Smooth muscle cell (in vitro differentiated cells): ENCODE data around the gene SYMPK. TPM values are rescaled to one million over a fixed set of nuclear protein-coding genes. Genes with fewer than 3 reads are reported as not detected.

Source experiments
- DNase-seq: peaks from one replicate; lab custom pipeline; 2025; ENCODE audit not compliant: unreplicated experiment; lab: John Stamatoyannopoulos, UW
- H2AFZ ChIP-seq: fragments of 200-600 bp; sonication (generic); 2 replicates; pipeline ENCODE4 v1.6.0; 2016; ENCODE audit warnings: antibody characterized with exemption, low read depth, mild to moderate bottlenecking
- H3F3A ChIP-seq: fragments of 200-600 bp; sonication (generic); 2 replicates; pipeline ENCODE4 v1.6.0; 2017; ENCODE audit warnings: antibody characterized with exemption, low read depth
- H3K27ac ChIP-seq: fragments of 200-600 bp; sonication (generic); 2 replicates; pipeline ENCODE4 v1.5.1; 2016; ENCODE audit warnings: low read depth, mild to moderate bottlenecking
- H3K27me3 ChIP-seq: fragments of 200-600 bp; sonication (generic); 2 replicates; pipeline ENCODE4 v1.6.1; 2016; ENCODE audit warnings: low read depth, mild to moderate bottlenecking
- H3K36me3 ChIP-seq: fragments of 200-600 bp; sonication (generic); 2 replicates; pipeline ENCODE4 v1.5.1; 2016; ENCODE audit warnings: low read depth
- H3K4me1 ChIP-seq: fragments of 200-600 bp; sonication (generic); 2 replicates; pipeline ENCODE4 v1.5.1; 2016; ENCODE audit warnings: low read depth
- H3K4me2 ChIP-seq: fragments of 200-600 bp; sonication (generic); 2 replicates; pipeline ENCODE4 v1.6.0; 2016; ENCODE audit warnings: mild to moderate bottlenecking
- H3K4me3 ChIP-seq: fragments of 200-600 bp; sonication (generic); 2 replicates; pipeline ENCODE4 v1.5.1; 2016; ENCODE audit warnings: mild to moderate bottlenecking
- H3K79me2 ChIP-seq: fragments of 200-600 bp; sonication (generic); 2 replicates; pipeline ENCODE4 v1.6.0; 2016; ENCODE audit warnings: low read depth, mild to moderate bottlenecking
- H3K9ac ChIP-seq: fragments of 200-600 bp; sonication (generic); 2 replicates; pipeline ENCODE4 v1.6.0; 2016; ENCODE audit warnings: low read depth
- H3K9me3 ChIP-seq: fragments of 200-600 bp; sonication (generic); replicated peaks from 2 replicates; pipeline ENCODE4 v1.5.1; 2016; ENCODE audit warnings: low read depth
- H4K20me1 ChIP-seq: fragments of 200-600 bp; sonication (generic); 2 replicates; pipeline ENCODE4 v1.6.0; 2016; ENCODE audit warnings: low read depth
- CTCF ChIP-seq: fragments of 200-600 bp; sonication (generic); IDR thresholded peaks from 2 replicates; pipeline ENCODE4 v1.5.1; 2017; ENCODE audit warnings: borderline replicate concordance, mild to moderate bottlenecking, antibody characterized with exemption; ENCODE audit not compliant: insufficient read depth, poor library complexity, severe bottlenecking
- WGBS: methylation state at CpG from one replicate; pipeline ENCODE4 v1.1.7; 2016; ENCODE audit warnings: low lambda C conversion rate; 5-methylcytosine and 5-hydroxymethylcytosine counted together
- polyA plus RNA-seq: library from polyadenylated mRNA; unstranded; fragments of >200 nt; fragmentation: Nextera tagmentation; extraction: Ambion mirVana; gene quantifications from 2 replicates; pipeline ENCODE4 v1.2.1, GENCODE V29; 2016
- total RNA-seq: library from RNA; depleted of rRNA; stranded (reverse); fragments of >200 nt; gene quantifications from 2 replicates; pipeline ENCODE4 v1.2.3, GENCODE V29; 2014

Gene SYMPK
- total and polyA plus RNA-seq, 2 experiments from 2014 or later = 28.6 to 30.9 TPM

GRCh38 chr19:45768655-45768983 is 94.3 kb downstream of the SYMPK start:
- no peaks in the 10 kb centered on the region for H3K36me3 ChIP-seq
- peak overlapping the region; percentile 76 for H3K9ac ChIP-seq
- H3K4me2 ChIP-seq = peak overlapping the region; percentile 91
- peaks cover 16% of the 10 kb centered on the region for H4K20me1 ChIP-seq
- peak; percentile 61 for DNase-seq
- peaks cover 13% of the 10 kb centered on the region for H3F3A ChIP-seq
- no peaks in the 10 kb centered on the region for H3K27me3 ChIP-seq
- TF ChIP-seq CTCF = no peak
- no peak overlapping the region for H2AFZ ChIP-seq
- H3K4me3 ChIP-seq = peak overlapping the region; percentile 70
- whole genome bisulfite sequencing = no CpG with 5 or more reads among the region's 33 CpGs
- H3K79me2 ChIP-seq = peaks cover 16% of the 10 kb centered on the region
- H3K4me1 ChIP-seq = peaks cover 22% of the 10 kb centered on the region
- peak overlapping the region; percentile 80 for H3K27ac ChIP-seq
- H3K9me3 ChIP-seq = no peaks in the 10 kb centered on the region

GRCh38 chr19:45767881-45768654 is 94.9 kb downstream of the SYMPK start:
- H3K27ac ChIP-seq = peak overlapping the region; percentile 80
- H3K36me3 ChIP-seq = no peaks in the 10 kb centered on the region
- peaks cover 16% of the 10 kb centered on the region for H4K20me1 ChIP-seq
- peaks cover 22% of the 10 kb centered on the region for H3K4me1 ChIP-seq
- H3F3A ChIP-seq = peaks cover 9% of the 10 kb centered on the region
- H3K9me3 ChIP-seq = no peaks in the 10 kb centered on the region
- H3K9ac ChIP-seq = peak overlapping the region; percentile 76
- H2AFZ ChIP-seq = no peak overlapping the region
- DNase-seq = peak; percentile 51
- under 1% methylated on average over 79 of the region's 102 CpGs for WGBS
- peak overlapping the region; percentile 70 for H3K4me3 ChIP-seq
- no peaks in the 10 kb centered on the region for H3K27me3 ChIP-seq
- peaks cover 16% of the 10 kb centered on the region for H3K79me2 ChIP-seq
- TF ChIP-seq CTCF = no peak
- H3K4me2 ChIP-seq = peak overlapping the region; percentile 91

- H3K4me2 ChIP-seq = peak overlapping the region; percentile 91
- H3K27me3 ChIP-seq = no peaks in the 10 kb centered on the region
- H3K27ac ChIP-seq = peak overlapping the region; percentile 80
- H3F3A ChIP-seq = peaks cover 7% of the 10 kb centered on the region
- peak; percentile 51 for DNase-seq
- no peaks in the 10 kb centered on the region for H3K36me3 ChIP-seq
- peak overlapping the region; percentile 70 for H3K4me3 ChIP-seq
- WGBS = under 1% methylated on average over 22 of the region's 31 CpGs
- H3K79me2 ChIP-seq = peaks cover 16% of the 10 kb centered on the region
- peaks cover 22% of the 10 kb centered on the region for H3K4me1 ChIP-seq
- TF ChIP-seq CTCF = no peak
- H2AFZ ChIP-seq = no peak overlapping the region
- H3K9me3 ChIP-seq = no peaks in the 10 kb centered on the region
- H3K9ac ChIP-seq = peak overlapping the region; percentile 76
- H4K20me1 ChIP-seq = peaks cover 16% of the 10 kb centered on the region
Observed at GRCh38 chr19:45767410-45767880, 95.5 kb downstream of the SYMPK start.
